K562 (cell line): ENCODE data around the gene HSD3B2. TPM values are rescaled to one million over a fixed set of nuclear protein-coding genes. Genes with fewer than 3 reads are reported as not detected.

Source experiments
- CTBP1 ChIP-seq: fragments of 450-650 bp; IDR thresholded peaks from 2 replicates; pipeline ENCODE4 v1.6.1; 2016; ENCODE audit warnings: borderline replicate concordance
- E2F6 ChIP-seq, 2 experiments: IDR thresholded peaks; 2 replicates each; pipeline ENCODE4 v1.6.1; 2011; ENCODE audit warnings: borderline replicate concordance in 1 of 2, control low read depth in 1 of 2, low read depth in 1 of 2, low read length in 1 of 2, mild to moderate bottlenecking in 1 of 2, mixed read lengths in 1 of 2, moderate library complexity in 1 of 2; ENCODE audit not compliant: insufficient read depth in 1 of 2, insufficient read length in 1 of 2, poor library complexity in 1 of 2, severe bottlenecking in 1 of 2; ENCODE audit errors: extremely low read depth in 1 of 2
- HNRNPK ChIP-seq: fragments of 200-400 bp; formaldehyde crosslinking; IDR thresholded peaks from one replicate; pipeline ENCODE4 v1.6.1; 2018; ENCODE audit warnings: mild to moderate bottlenecking, low read depth, low read length; ENCODE audit not compliant: poor library complexity, severe bottlenecking
- NCOA4 ChIP-seq: fragments of 450-650 bp; IDR thresholded peaks from 2 replicates; pipeline ENCODE4 v1.6.1; 2018; ENCODE audit warnings: mild to moderate bottlenecking; ENCODE audit not compliant: partially characterized antibody
- PATZ1 ChIP-seq: fragments of 250-450 bp; sonication (Bioruptor Pico); IDR thresholded peaks from 2 replicates; pipeline ENCODE4 v1.5.0; 2020; ENCODE audit warnings: mild to moderate bottlenecking, borderline replicate concordance
- SIX5 ChIP-seq, 2 experiments: IDR thresholded peaks; 2 replicates each; pipeline ENCODE4 v1.6.1; 2011; ENCODE audit warnings: low read length in 2 of 2, borderline replicate concordance in 1 of 2, low read depth in 1 of 2, mild to moderate bottlenecking in 1 of 2, moderate library complexity in 1 of 2; ENCODE audit not compliant: insufficient read depth in 1 of 2
- SRSF9 ChIP-seq: fragments of 200-400 bp; formaldehyde crosslinking; IDR thresholded peaks from 2 replicates; pipeline ENCODE4 v1.6.1; 2017; ENCODE audit warnings: low read depth, low read length, borderline replicate concordance
- VEZF1 ChIP-seq: fragments of 200-800 bp; sonication (Bioruptor generic); IDR thresholded peaks from 2 replicates; pipeline ENCODE4 v1.6.1; 2017; ENCODE audit warnings: missing genetic modification characterization, missing compliant biosample characterization
- ZBTB17 ChIP-seq: fragments of 450-650 bp; formaldehyde crosslinking; IDR thresholded peaks from 2 replicates; pipeline ENCODE4 v1.4.0; 2020; ENCODE audit warnings: mild to moderate bottlenecking
- ZNF512 ChIP-seq: IDR thresholded peaks from 2 replicates; pipeline ENCODE4 v1.6.1; 2016; ENCODE audit warnings: missing genetic modification characterization, missing compliant biosample characterization
- ZNF57 ChIP-seq: fragments of 450-650 bp; formaldehyde crosslinking; IDR thresholded peaks from 2 replicates; pipeline ENCODE4 v1.4.0; 2020; ENCODE audit warnings: mild to moderate bottlenecking, moderate library complexity
- polyA plus RNA-seq, 8 experiments: library from polyadenylated mRNA; depleted of rRNA in 4 of 8; stranded (reverse) in 5 of 8; unstranded in 3 of 8; fragments of >200 nt; fragmentation: Nextera tagmentation in 2 of 8; fragmentation: Illumina TruSeq in 1 of 8; extraction: Ambion mirVana in 2 of 8; extraction: Trizol in 1 of 8; gene quantifications; 2 replicates each; pipeline versions ENCODE4 v1.2.1 to v1.2.3, GENCODE V29; 2011 to 2014; ENCODE audit warnings: inconsistent platforms in 1 of 8, missing spikeins in 1 of 8
- total RNA-seq, 7 experiments: library from RNA; depleted of rRNA in 6 of 7; stranded (reverse); fragments of >200 nt in 6 of 7; fragmentation: Illumina TruSeq in 2 of 7; extraction: Trizol in 2 of 7; gene quantifications; 2 replicates each; pipeline versions ENCODE4 v1.2.1 to v1.2.3, GENCODE V29; 2011 to 2021; ENCODE audit warnings: low replicate concordance in 1 of 7

Gene HSD3B2
- total and polyA plus RNA-seq, 9 of the 15 experiments (the other 6 are each of a cell fraction or from before 2014, with no cell fraction given), result 1.1 TPM; not detected in 8

- TF ChIP-seq E2F6 (IDR thresholded peaks at IDR 0.05; ENCODE audit: borderline replicate concordance in 1 of 2, extremely low read depth in 1 of 2, insufficient read depth in 1 of 2, insufficient read length in 1 of 2, low read depth in 1 of 2, low read length in 1 of 2, poor library complexity in 1 of 2, severe bottlenecking in 1 of 2) (no peak), ZBTB17 (no peak), SIX5 (IDR thresholded peaks at IDR 0.05; ENCODE audit: borderline replicate concordance in 1 of 2, insufficient read depth in 1 of 2, low read depth in 1 of 2, low read length in 2 of 2) (no peak), SRSF9 (no peak), PATZ1 (CRISPR knock-in tag) (no peak), VEZF1 (no peak), ZNF512 (tag) (no peak), NCOA4 (no peak), CTBP1 (no peak), HNRNPK (no peak), ZNF57 (CRISPR knock-in tag) (no peak)
Measured at GRCh38 chr1:119452091-119452490, 37.1 kb downstream of the HSD3B2 start (continued).
